OCI-LY3 (cell line): ENCODE measurements around the gene ACSL6.

Source experiments
- H2AFZ ChIP-seq: fragments of 200-600, 300-600 bp; shearing (Covaris generic); 2 replicates; pipeline ENCODE4 v1.6.0; 2014; ENCODE audit warnings: antibody characterized with exemption, low read depth, low read length
- H3K27ac ChIP-seq: fragments of 200-600, 300-600 bp; sonication (generic); 2 replicates; pipeline ENCODE4 v1.5.1; 2014; ENCODE audit warnings: mild to moderate bottlenecking, low read length, moderate library complexity, mixed read lengths
- H3K27me3 ChIP-seq: fragments of 200-600, 300-600 bp; sonication (generic); 2 replicates; pipeline ENCODE4 v1.6.1; 2014; ENCODE audit warnings: low read depth, low read length, mixed read lengths
- H3K36me3 ChIP-seq: fragments of 200-600, 300-600 bp; sonication (generic); replicated peaks from 2 replicates; pipeline ENCODE3; 2014; ENCODE audit warnings: low read depth, low read length, mixed read lengths
- H3K4me1 ChIP-seq: fragments of 300-600, 200-600 bp; sonication (generic); 2 replicates; pipeline ENCODE4 v1.6.1; 2014; ENCODE audit warnings: low read length, mixed read lengths
- H3K4me2 ChIP-seq: fragments of 200-600, 300-600 bp; sonication (generic); 2 replicates; pipeline ENCODE4 v1.6.1; 2014; ENCODE audit warnings: low read length, mixed read lengths
- H3K4me3 ChIP-seq: fragments of 300-600, 200-600 bp; sonication (generic); 2 replicates; pipeline ENCODE4 v1.5.1; 2014; ENCODE audit warnings: antibody characterized with exemption, mild to moderate bottlenecking, low read length, moderate library complexity
- H3K79me2 ChIP-seq: fragments of 300-600, 200-600 bp; shearing (Covaris generic); 2 replicates; pipeline ENCODE4 v1.6.1; 2014; ENCODE audit warnings: mild to moderate bottlenecking, low read length, mixed read lengths
- H3K9ac ChIP-seq: fragments of 300-600, 200-600 bp; shearing (Covaris generic); 2 replicates; pipeline ENCODE4 v1.6.0; 2014; ENCODE audit warnings: mild to moderate bottlenecking, low read length, moderate library complexity
- H3K9me3 ChIP-seq: fragments of 200-600, 300-600 bp; shearing (Covaris generic); 2 replicates; pipeline ENCODE4 v1.6.1; 2014; ENCODE audit warnings: low read length, mixed read lengths; ENCODE audit not compliant: insufficient read depth
- H4K20me1 ChIP-seq: fragments of 200-600, 300-600 bp; sonication (generic); 2 replicates; pipeline ENCODE4 v1.6.1; 2016; ENCODE audit warnings: low read length, mixed read lengths; ENCODE audit not compliant: insufficient read depth
- CTCF ChIP-seq: fragments of 200-600, 300-600 bp; sonication (generic); IDR thresholded peaks from 2 replicates; pipeline ENCODE4 v1.5.1; 2014; ENCODE audit warnings: antibody characterized with exemption, low read length, low read depth
- EZH2phosphoT487 ChIP-seq: fragments of 200-600 bp; shearing (Covaris generic); IDR thresholded peaks from 2 replicates; pipeline ENCODE4 v1.6.1; 2018; ENCODE audit warnings: antibody characterized with exemption, mixed run types, low read depth

The ACSL6 gene

GRCh38 chr5:132050661-132051552 lies 39.4 kb upstream of the ACSL6 start:
- H3K4me1 ChIP-seq, result no peaks in the 10 kb centered on the region
- H3K4me3 ChIP-seq, result no peak overlapping the region
- no peaks in the 10 kb centered on the region for H3K36me3 ChIP-seq
- no peaks in the 10 kb centered on the region for H4K20me1 ChIP-seq
- peaks cover 2% of the 10 kb centered on the region for H3K27me3 ChIP-seq
- no peak for TF ChIP-seq EZH2phosphoT487
- TF ChIP-seq CTCF, result no peak
- H2AFZ ChIP-seq, result no peak overlapping the region
- H3K4me2 ChIP-seq, result no peak overlapping the region
- H3K27ac ChIP-seq, result no peak overlapping the region
- H3K79me2 ChIP-seq, result no peaks in the 10 kb centered on the region
- H3K9ac ChIP-seq, result no peak overlapping the region
- H3K9me3 ChIP-seq, result no peaks in the 10 kb centered on the region

GRCh38 chr5:132050136-132050535 lies 38.7 kb upstream of the ACSL6 start:
- Histone ChIP-seq H3K4me2 (no peak overlapping the region), H4K20me1 (no peaks in the 10 kb centered on the region), H3K27me3 (peaks cover 2% of the 10 kb centered on the region), H3K27ac (no peak overlapping the region), H3K4me1 (no peaks in the 10 kb centered on the region), H3K36me3 (no peaks in the 10 kb centered on the region), H3K9me3 (no peaks in the 10 kb centered on the region), H2AFZ (no peak overlapping the region), H3K4me3 (no peak overlapping the region), H3K9ac (no peak overlapping the region), H3K79me2 (no peaks in the 10 kb centered on the region)
- TF ChIP-seq EZH2phosphoT487 (no peak), CTCF (no peak)

GRCh38 chr5:132049559-132049958 lies 38.1 kb upstream of the ACSL6 start:
- no peak overlapping the region for H3K4me2 ChIP-seq
- no peak overlapping the region for H3K4me3 ChIP-seq
- no peaks in the 10 kb centered on the region for H3K9me3 ChIP-seq
- TF ChIP-seq CTCF (no peak), EZH2phosphoT487 (no peak)
- no peak overlapping the region for H3K27ac ChIP-seq
- no peak overlapping the region for H3K9ac ChIP-seq
- H3K4me1 ChIP-seq, result no peaks in the 10 kb centered on the region
- peaks cover 2% of the 10 kb centered on the region for H3K27me3 ChIP-seq
- no peaks in the 10 kb centered on the region for H3K36me3 ChIP-seq
- no peaks in the 10 kb centered on the region for H3K79me2 ChIP-seq
- H2AFZ ChIP-seq, result no peak overlapping the region
- H4K20me1 ChIP-seq, result no peaks in the 10 kb centered on the region

GRCh38 chr5:132049093-132049492 lies 37.6 kb upstream of the ACSL6 start:
- Histone ChIP-seq H4K20me1 (no peaks in the 10 kb centered on the region), H3K9me3 (no peaks in the 10 kb centered on the region), H3K4me1 (no peaks in the 10 kb centered on the region), H3K9ac (no peak overlapping the region), H3K27ac (no peak overlapping the region), H3K4me2 (no peak overlapping the region), H2AFZ (no peak overlapping the region), H3K4me3 (no peak overlapping the region), H3K79me2 (no peaks in the 10 kb centered on the region), H3K36me3 (no peaks in the 10 kb centered on the region), H3K27me3 (peaks cover 2% of the 10 kb centered on the region)
- TF ChIP-seq CTCF, result no peak
- no peak for TF ChIP-seq EZH2phosphoT487
